ENCODE data around the gene ADK.
"Not testable (repeated sequence)": the region's sequence is repeated elsewhere in the genome, so short reads cannot be mapped to it uniquely, and the experiment has no call there.

The ADK gene

GRCh38 chr10:74150990-74151878, at the start of gene ADK:
ADK (plus strand) TSS chr10:74151221; CDS start chr10:74151279, 58 bp downstream.
- no peak for FAIRE-seq

GRCh38 chr10:74103560-74104258, 47.3 kb upstream of the ADK start:
- no peak for FAIRE-seq

GRCh38 chr10:74104480-74104879, 46.5 kb upstream of the ADK start:
- FAIRE-seq: no peak

- no peak for FAIRE-seq
Observed at GRCh38 chr10:74104996-74105395, 46.0 kb upstream of the ADK start.

- FAIRE-seq: no peak
Observed at GRCh38 chr10:74107391-74107790, 43.6 kb upstream of the ADK start.

- no peak for FAIRE-seq
Observed at GRCh38 chr10:74109452-74109851, 41.6 kb upstream of the ADK start.

GRCh38 chr10:74110120-74110519, 40.9 kb upstream of the ADK start:
- no peak for FAIRE-seq

- FAIRE-seq: no peak
Observed at GRCh38 chr10:74111799-74112198, 39.2 kb upstream of the ADK start.

- FAIRE-seq: no peak
Observed at GRCh38 chr10:74113546-74113945, 37.5 kb upstream of the ADK start.

GRCh38 chr10:74114041-74114448, 37.0 kb upstream of the ADK start:
- no peak for FAIRE-seq

- no peak for FAIRE-seq
Observed at GRCh38 chr10:74117738-74118137, 33.3 kb upstream of the ADK start.

GRCh38 chr10:74118804-74119203, 32.2 kb upstream of the ADK start:
- no peak for FAIRE-seq

- FAIRE-seq: no peak
Observed at GRCh38 chr10:74120911-74121310, 30.1 kb upstream of the ADK start.

- FAIRE-seq: no peak
Observed at GRCh38 chr10:74121368-74121767, 29.7 kb upstream of the ADK start.

- no peak for FAIRE-seq
Observed at GRCh38 chr10:74122060-74122459, 29.0 kb upstream of the ADK start.

- no peak for FAIRE-seq
Observed at GRCh38 chr10:74123081-74123480, 27.9 kb upstream of the ADK start.

GRCh38 chr10:74133923-74134820, 16.8 kb upstream of the ADK start:
- no peak for FAIRE-seq

GRCh38 chr10:74135452-74135851, 15.6 kb upstream of the ADK start:
- FAIRE-seq: peak; percentile 82

- no peak for FAIRE-seq
Observed at GRCh38 chr10:74137992-74138391, 13.0 kb upstream of the ADK start.

- FAIRE-seq: not testable (repeated sequence)
Observed at GRCh38 chr10:74138596-74138995, 12.4 kb upstream of the ADK start.

- FAIRE-seq: no peak
Observed at GRCh38 chr10:74139981-74140380, 11.0 kb upstream of the ADK start.

- no peak for FAIRE-seq
Observed at GRCh38 chr10:74140553-74140952, 10.5 kb upstream of the ADK start.

- FAIRE-seq: no peak
Observed at GRCh38 chr10:74145133-74145532, 5.9 kb upstream of the ADK start.

Measured in islet of Langerhans (tissue), 1 donor.